CD14-positive monocyte (primary cell): ENCODE measurements around the gene CABP4. TPM values are rescaled to one million over a fixed set of nuclear protein-coding genes. Genes with fewer than 3 reads are reported as not detected.

Source experiments
- DNase-seq, 3 donors: peaks; one replicate each; pipeline ENCODE4 v3.0.0-alpha.2; 2011 to 2022
- H2AFZ ChIP-seq: 2 replicates; pipeline ENCODE4 v1.6.0; 2012; ENCODE audit warnings: mild to moderate bottlenecking, low read depth, low read length, inconsistent platforms; ENCODE audit not compliant: insufficient read depth, poor library complexity, severe bottlenecking
- H3K27ac ChIP-seq, 2 donors: 1 replicate in 1 of 2; 2 replicates in 1 of 2; pipeline ENCODE4 v1.5.1; 2012 to 2013; ENCODE audit warnings: low read length in 2 of 2, control low read depth in 1 of 2, inconsistent platforms in 1 of 2, low read depth in 1 of 2, mild to moderate bottlenecking in 1 of 2
- H3K27me3 ChIP-seq, 2 donors: one replicate each; pipeline versions ENCODE4 v1.6.0 to v1.6.1; 2011 to 2013; ENCODE audit warnings: low read length in 2 of 2; ENCODE audit not compliant: control insufficient read depth in 2 of 2, insufficient read depth in 2 of 2
- H3K36me3 ChIP-seq, 2 donors: replicated peaks in 1 of 2; 1 replicate in 1 of 2; 2 replicates in 1 of 2; pipeline versions ENCODE4 v1.5.1 to v1.6.1; 2012 to 2013; ENCODE audit warnings: low read length in 2 of 2, control low read depth in 1 of 2, inconsistent platforms in 1 of 2, mild to moderate bottlenecking in 1 of 2; ENCODE audit not compliant: insufficient read depth in 2 of 2, control insufficient read depth in 1 of 2
- H3K4me1 ChIP-seq, 2 donors: 1 replicate in 1 of 2; 2 replicates in 1 of 2; pipeline versions ENCODE4 v1.5.1 to v1.6.1; 2012 to 2013; ENCODE audit warnings: low read length in 2 of 2, control low read depth in 1 of 2, inconsistent platforms in 1 of 2, mild to moderate bottlenecking in 1 of 2, moderate library complexity in 1 of 2; ENCODE audit not compliant: insufficient read depth in 2 of 2, control insufficient read depth in 1 of 2
- H3K4me2 ChIP-seq: replicated peaks from 2 replicates; pipeline ENCODE3; 2012; ENCODE audit warnings: low read length, moderate library complexity, mild to moderate bottlenecking; ENCODE audit not compliant: poor library complexity, severe bottlenecking; ENCODE audit errors: extremely low read depth
- H3K4me3 ChIP-seq, 3 experiments: fragments of 200-600 bp in 1 of 3; sonication (generic) in 1 of 3; replicated peaks in 1 of 3; 1 replicate in 2 of 3; 2 replicates in 1 of 3; pipeline ENCODE4 v1.5.1; 2011 to 2013; ENCODE audit warnings: low read length in 3 of 3, mild to moderate bottlenecking in 3 of 3, control low read depth in 2 of 3, low read depth in 2 of 3, inconsistent platforms in 1 of 3, moderate library complexity in 1 of 3
- H3K79me2 ChIP-seq: 2 replicates; pipeline ENCODE4 v1.6.0; 2012; ENCODE audit warnings: mild to moderate bottlenecking, control low read depth, inconsistent platforms, low read length, moderate library complexity; ENCODE audit not compliant: insufficient read depth
- H3K9ac ChIP-seq: 2 replicates; pipeline ENCODE4 v1.6.0; 2017; ENCODE audit warnings: low read length, mild to moderate bottlenecking; ENCODE audit not compliant: insufficient read depth, poor library complexity, severe bottlenecking
- H3K9me3 ChIP-seq, 2 donors: replicated peaks in 1 of 2; 1 replicate in 1 of 2; 2 replicates in 1 of 2; pipeline versions ENCODE4 v1.5.1 to v1.6.1; 2012 to 2013; ENCODE audit warnings: low read length in 2 of 2, control low read depth in 1 of 2; ENCODE audit not compliant: control insufficient read depth in 1 of 2, insufficient read depth in 1 of 2
- H4K20me1 ChIP-seq: 2 replicates; pipeline ENCODE4 v1.6.0; 2012; ENCODE audit warnings: mild to moderate bottlenecking, low read length, control low read depth, moderate library complexity; ENCODE audit not compliant: insufficient read depth
- H3K27ac Mint-ChIP-seq, 7 donors: one replicate each; pipeline ENCODE4 v1.8.0; 2020; ENCODE audit warnings: mild to moderate bottlenecking in 7 of 7, mixed read lengths in 7 of 7, moderate library complexity in 6 of 7, inconsistent platforms in 2 of 7
- H3K27me3 Mint-ChIP-seq, 3 donors: one replicate each; pipeline ENCODE4 v1.8.0; 2021 to 2022; ENCODE audit warnings: low read depth in 3 of 3, mild to moderate bottlenecking in 3 of 3, mixed read lengths in 3 of 3, moderate library complexity in 3 of 3, inconsistent platforms in 1 of 3
- H3K36me3 Mint-ChIP-seq, 2 donors: one replicate each; pipeline ENCODE4 v1.8.0; 2020; ENCODE audit warnings: mixed read lengths in 2 of 2, inconsistent platforms in 1 of 2, mild to moderate bottlenecking in 1 of 2
- H3K4me1 Mint-ChIP-seq: one replicate; pipeline ENCODE4 v1.8.0; 2020; ENCODE audit warnings: mild to moderate bottlenecking, mixed read lengths
- H3K4me3 Mint-ChIP-seq, 2 donors: one replicate each; pipeline ENCODE4 v1.8.0; 2020; ENCODE audit warnings: mild to moderate bottlenecking in 2 of 2, mixed read lengths in 2 of 2, moderate library complexity in 1 of 2
- H3K9me3 Mint-ChIP-seq, 7 donors: one replicate each; pipeline ENCODE4 v1.8.0; 2020 to 2022; ENCODE audit warnings: mixed read lengths in 7 of 7, mild to moderate bottlenecking in 6 of 7, moderate library complexity in 6 of 7, inconsistent platforms in 2 of 7
- CTCF ChIP-seq: fragments of 200-600 bp; IDR thresholded peaks from one replicate; pipeline ENCODE4 v1.8.0; 2022; ENCODE audit warnings: antibody characterized with exemption, mild to moderate bottlenecking
- WGBS: methylation state at CpG from one replicate; pipeline ENCODE4 v1.1.5; 2013; ENCODE audit warnings: missing lambda C conversion rate; ENCODE audit not compliant: insufficient coverage; 5-methylcytosine and 5-hydroxymethylcytosine counted together
- intact Hi-C, 2 donors: fragments of 100-400 bp; cut with micrococcal nuclease; formaldehyde crosslinking; loops; one replicate each; pipeline versions ENCODE4 v1.15.0 to v1.15.1; 2023
- polyA plus RNA-seq, 3 donors: library from polyadenylated mRNA; depleted of rRNA in 1 of 3; unstranded in 2 of 3; stranded (reverse) in 1 of 3; fragments of 300-500 nt in 2 of 3; fragments of >200 nt in 1 of 3; fragmentation: Illumina TruSeq in 2 of 3; gene quantifications; 1 replicate in 2 of 3; 2 replicates in 1 of 3; pipeline ENCODE4 v1.2.3, GENCODE V29; 2012 to 2021

Gene CABP4
- polyA plus RNA-seq, 3 donors, result 0.28 to 1.7 TPM; not detected in 1

DNA sequence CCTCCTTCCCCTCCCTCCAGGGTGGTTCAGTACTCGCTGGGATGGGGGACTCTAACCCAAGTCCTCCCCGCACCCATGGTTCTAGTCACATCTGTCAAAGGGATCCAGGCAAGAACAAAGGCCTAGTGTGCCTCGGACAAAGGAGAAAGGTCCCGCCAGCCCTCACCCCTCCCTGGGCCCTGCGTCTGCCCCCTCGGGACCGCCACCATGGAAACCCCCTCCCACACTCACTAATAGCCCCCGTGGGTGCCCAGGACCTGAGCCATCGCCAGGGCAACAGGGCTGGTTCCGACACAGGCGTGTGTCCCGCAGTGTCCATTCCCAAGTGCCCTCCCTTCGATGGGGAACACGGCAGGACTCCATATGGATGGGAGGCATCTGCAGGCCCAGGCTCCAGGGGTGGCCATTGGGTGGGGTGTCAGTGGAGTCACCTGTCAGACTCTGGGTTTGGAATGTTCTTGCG, 44.8 kb upstream of the CABP4 start:
- Histone ChIP-seq H3K4me1 (peaks cover 44 to 54% of the 10 kb centered on the region in 2 donors), H3K9ac (no peak overlapping the region)

GRCh38 chr11:67410984-67411784, 44.0 kb upstream of the CABP4 start:
- H3K9ac ChIP-seq, result no peak overlapping the region
- no peak for DNase-seq
- peaks cover 39% of the 10 kb centered on the region for H4K20me1 ChIP-seq
- peaks cover 37 to 51% of the 10 kb centered on the region in 2 donors for H3K4me1 ChIP-seq
- no peak overlapping the region for H3K4me2 ChIP-seq
- no peak overlapping the region for H2AFZ ChIP-seq
- no peak overlapping the region for H3K4me3 Mint-ChIP-seq
- peaks cover 6 to 28% of the 10 kb centered on the region in 2 donors for H3K27me3 ChIP-seq
- no peak overlapping the region for H3K4me3 ChIP-seq
- intact Hi-C loops, result no loop called here
- H3K79me2 ChIP-seq, result peaks cover under 1% of the 10 kb centered on the region
- H3K9me3 Mint-ChIP-seq, result peaks cover 0 to 6% (median 3%) of the 10 kb centered on the region in 7 donors
- no peak for TF ChIP-seq CTCF
- peaks cover 8 to 9% of the 10 kb centered on the region in 2 donors for H3K36me3 ChIP-seq
- H3K27ac Mint-ChIP-seq, result no peak overlapping the region
- H3K4me1 Mint-ChIP-seq, result peaks cover 45% of the 10 kb centered on the region
- H3K27me3 Mint-ChIP-seq, result peaks cover 28 to 50% (median 44%) of the 10 kb centered on the region in 3 donors
- no peaks in the 10 kb centered on the region for H3K9me3 ChIP-seq
- 88% methylated on average over 12 of the region's 17 CpGs for WGBS
- H3K27ac ChIP-seq, result no peak overlapping the region
- H3K36me3 Mint-ChIP-seq, result peaks cover 14 to 27% of the 10 kb centered on the region in 2 donors

More for the DNA sequence above, 44.8 kb upstream of the CABP4 start:
- TF ChIP-seq CTCF, result no peak
- Histone ChIP-seq H3K4me3 (no peak overlapping the region), H3K9me3 (no peaks in the 10 kb centered on the region), H3K27ac (no peak overlapping the region), H3K79me2 (peaks cover 8% of the 10 kb centered on the region), H3K36me3 (peaks cover 9 to 16% of the 10 kb centered on the region in 2 donors), H2AFZ (no peak overlapping the region), H4K20me1 (peaks cover 44% of the 10 kb centered on the region), H3K4me2 (no peak overlapping the region), H3K27me3 (peaks cover 6 to 22% of the 10 kb centered on the region in 2 donors)
- Mint-ChIP-seq H3K27me3 (peaks cover 25 to 45% (median 39%) of the 10 kb centered on the region in 3 donors), H3K4me1 (peaks cover 49% of the 10 kb centered on the region), H3K27ac (no peak overlapping the region), H3K9me3 (peaks cover 0 to 3% (median 2%) of the 10 kb centered on the region in 7 donors), H3K4me3 (no peak overlapping the region), H3K36me3 (peaks cover 17 to 32% of the 10 kb centered on the region in 2 donors)
- DNase-seq, result no peak
- 86% methylated on average over 13 of the region's 15 CpGs for WGBS
- intact Hi-C loops, result no loop called here
